ENCODE results near the gene KRTAP10-4. TPM values are rescaled to one million over a fixed set of nuclear protein-coding genes. Genes with fewer than 3 reads are reported as not detected.

KRTAP10-4 gene
- total and polyA plus RNA-seq, 10 of the 15 experiments (the other 5 are each of a cell fraction or from before 2014, with no cell fraction given) = not detected

- TF ChIP-seq SUZ12 (IDR thresholded peaks at IDR 0.05; ENCODE audit: unreplicated experiment) = no peak
- no peak for TF ChIP-seq E4F1 (IDR thresholded peaks at IDR 0.05; ENCODE audit: borderline replicate concordance, partially characterized antibody)
- TF ChIP-seq ZNF687 (IDR thresholded peaks at IDR 0.05) = no peak
- no peak for TF ChIP-seq NKRF (conservative IDR thresholded peaks at IDR 0.05)
- TF ChIP-seq BMI1 (IDR thresholded peaks at IDR 0.05; ENCODE audit: borderline replicate concordance) = no peak
- no peak for TF ChIP-seq ZNF207 (IDR thresholded peaks at IDR 0.05; ENCODE audit: borderline replicate concordance)
These were observed 40.7 kb downstream of the KRTAP10-4 start (continued) for GRCh38 chr21:44614161-44614631.

Data from GM12878 (cell line).